IPS-15b (cell line): Measurements from ENCODE around the gene PRKACA.

ENCODE experiments used
- H3K27me3 ChIP-seq: one replicate; pipeline ENCODE4 v1.6.1; 2013; ENCODE audit warnings: low read length; ENCODE audit not compliant: control insufficient read depth, insufficient read depth
- H3K36me3 ChIP-seq: one replicate; pipeline ENCODE4 v1.6.1; 2013; ENCODE audit warnings: low read length; ENCODE audit not compliant: control insufficient read depth, insufficient read depth
- H3K4me1 ChIP-seq: one replicate; pipeline ENCODE4 v1.6.1; 2013; ENCODE audit warnings: mild to moderate bottlenecking, low read length; ENCODE audit not compliant: control insufficient read depth, insufficient read depth
- H3K4me3 ChIP-seq: one replicate; pipeline ENCODE4 v1.5.1; 2013; ENCODE audit warnings: low read depth, low read length
- H3K9ac ChIP-seq: one replicate; pipeline ENCODE4 v1.6.1; 2013; ENCODE audit warnings: low read depth, mild to moderate bottlenecking, low read length
- H3K9me3 ChIP-seq: one replicate; pipeline ENCODE4 v1.6.1; 2013; ENCODE audit warnings: mild to moderate bottlenecking, low read length; ENCODE audit not compliant: control insufficient read depth, insufficient read depth

The PRKACA gene

GRCh38 chr19:14112809-14113385, 4.7 kb downstream of the PRKACA start:
- Histone ChIP-seq H3K27me3 (no peaks in the 10 kb centered on the region), H3K4me1 (peaks cover 17% of the 10 kb centered on the region), H3K4me3 (no peak overlapping the region), H3K9me3 (no peaks in the 10 kb centered on the region), H3K36me3 (peaks cover 2% of the 10 kb centered on the region), H3K9ac (peak overlapping the region; percentile 12)

- Histone ChIP-seq H3K36me3 (peaks cover 1% of the 10 kb centered on the region), H3K4me3 (no peak overlapping the region), H3K9ac (no peak overlapping the region), H3K4me1 (peaks cover 17% of the 10 kb centered on the region), H3K27me3 (no peaks in the 10 kb centered on the region), H3K9me3 (no peaks in the 10 kb centered on the region)
Observed at GRCh38 chr19:14112051-14112808, 5.3 kb downstream of the PRKACA start.

- Histone ChIP-seq H3K4me3 (no peak overlapping the region), H3K9ac (no peak overlapping the region), H3K9me3 (no peaks in the 10 kb centered on the region), H3K27me3 (no peaks in the 10 kb centered on the region), H3K36me3 (no peaks in the 10 kb centered on the region), H3K4me1 (peaks cover 16% of the 10 kb centered on the region)
Observed at GRCh38 chr19:14111486-14111885, 6.1 kb downstream of the PRKACA start.

- no peak overlapping the region for H3K4me3 ChIP-seq
- no peaks in the 10 kb centered on the region for H3K36me3 ChIP-seq
- no peaks in the 10 kb centered on the region for H3K27me3 ChIP-seq
- H3K4me1 ChIP-seq = peaks cover 13% of the 10 kb centered on the region
- H3K9ac ChIP-seq = no peak overlapping the region
- H3K9me3 ChIP-seq = no peaks in the 10 kb centered on the region
Observed at GRCh38 chr19:14110650-14111049, 6.9 kb downstream of the PRKACA start.

GRCh38 chr19:14107581-14108461, 9.7 kb downstream of the PRKACA start:
- Histone ChIP-seq H3K36me3 (peaks cover 4% of the 10 kb centered on the region), H3K4me1 (peaks cover 7% of the 10 kb centered on the region), H3K9ac (no peak overlapping the region), H3K27me3 (no peaks in the 10 kb centered on the region), H3K9me3 (no peaks in the 10 kb centered on the region), H3K4me3 (no peak overlapping the region)

GRCh38 chr19:14106840-14107239, 10.7 kb downstream of the PRKACA start:
- Histone ChIP-seq H3K9me3 (no peaks in the 10 kb centered on the region), H3K4me1 (no peaks in the 10 kb centered on the region), H3K4me3 (no peak overlapping the region), H3K9ac (no peak overlapping the region), H3K36me3 (peaks cover 6% of the 10 kb centered on the region), H3K27me3 (no peaks in the 10 kb centered on the region)

- H3K36me3 ChIP-seq = peaks cover 6% of the 10 kb centered on the region
- H3K4me1 ChIP-seq = no peaks in the 10 kb centered on the region
- no peak overlapping the region for H3K9ac ChIP-seq
- H3K27me3 ChIP-seq = no peaks in the 10 kb centered on the region
- no peak overlapping the region for H3K4me3 ChIP-seq
- no peaks in the 10 kb centered on the region for H3K9me3 ChIP-seq
Observed at GRCh38 chr19:14105680-14106079, 11.9 kb downstream of the PRKACA start.

GRCh38 chr19:14103310-14103709, 14.3 kb downstream of the PRKACA start:
- H3K36me3 ChIP-seq = peaks cover 6% of the 10 kb centered on the region
- H3K27me3 ChIP-seq = no peaks in the 10 kb centered on the region
- H3K4me1 ChIP-seq = no peaks in the 10 kb centered on the region
- no peak overlapping the region for H3K9ac ChIP-seq
- H3K9me3 ChIP-seq = no peaks in the 10 kb centered on the region
- H3K4me3 ChIP-seq = no peak overlapping the region

GRCh38 chr19:14102756-14103155, 14.8 kb downstream of the PRKACA start:
- H3K4me1 ChIP-seq = no peaks in the 10 kb centered on the region
- H3K36me3 ChIP-seq = peaks cover 6% of the 10 kb centered on the region
- H3K27me3 ChIP-seq = no peaks in the 10 kb centered on the region
- H3K9me3 ChIP-seq = no peaks in the 10 kb centered on the region
- H3K9ac ChIP-seq = no peak overlapping the region
- H3K4me3 ChIP-seq = no peak overlapping the region

- Histone ChIP-seq H3K36me3 (peaks cover 6% of the 10 kb centered on the region), H3K9ac (no peak overlapping the region), H3K27me3 (no peaks in the 10 kb centered on the region), H3K4me1 (no peaks in the 10 kb centered on the region), H3K4me3 (no peak overlapping the region), H3K9me3 (no peaks in the 10 kb centered on the region)
Observed at GRCh38 chr19:14102102-14102696, 15.4 kb downstream of the PRKACA start.

- H3K4me1 ChIP-seq = no peaks in the 10 kb centered on the region
Observed at GRCh38 chr19:14101003-14101545, 16.5 kb downstream of the PRKACA start.

More at GRCh38 chr19:14101003-14101545, 16.5 kb downstream of the PRKACA start:
- H3K9me3 ChIP-seq = no peaks in the 10 kb centered on the region
- H3K27me3 ChIP-seq = no peaks in the 10 kb centered on the region
- H3K4me3 ChIP-seq = no peak overlapping the region
- H3K9ac ChIP-seq = no peak overlapping the region
- peaks cover 6% of the 10 kb centered on the region for H3K36me3 ChIP-seq
